ENCODE data around the gene ASIC4. TPM values are rescaled to one million over a fixed set of nuclear protein-coding genes. Genes with fewer than 3 reads are reported as not detected.

ASIC4 gene
- total and polyA plus RNA-seq, 2 of the 13 experiments (the other 11 are each of a cell fraction or from before 2014, with no cell fraction given) = 0.03 TPM; not detected in 1

- TF ChIP-seq ZNF772 (CRISPR knock-in tag; IDR thresholded peaks at IDR 0.05) (peak; percentile 52), ZNF414 (CRISPR knock-in tag; IDR thresholded peaks at IDR 0.05) (0 out of 2 replicates have a peak, but pooled peaks have one; percentile 22), TSC22D2 (CRISPR knock-in tag; IDR thresholded peaks at IDR 0.05; ENCODE audit: borderline replicate concordance) (0 out of 2 replicates have a peak, but pooled peaks have one; percentile 60), NFIB (CRISPR knock-in tag; IDR thresholded peaks at IDR 0.05; ENCODE audit: borderline replicate concordance) (no peak), BCL3 (CRISPR knock-in tag; IDR thresholded peaks at IDR 0.05) (no peak), STAG1 (CRISPR knock-in tag; IDR thresholded peaks at IDR 0.05) (no peak), REPIN1 (CRISPR knock-in tag; IDR thresholded peaks at IDR 0.05; ENCODE audit: borderline replicate concordance, low read depth) (no peak), ZNF350 (CRISPR knock-in tag; IDR thresholded peaks at IDR 0.05; ENCODE audit: borderline replicate concordance, low read depth) (peak; percentile 33; the same call in 1 of the 2 replicates), ZNF83 (CRISPR knock-in tag; IDR thresholded peaks at IDR 0.05; ENCODE audit: borderline replicate concordance) (no peak), ZNF367 (CRISPR knock-in tag; IDR thresholded peaks at IDR 0.05; ENCODE audit: borderline replicate concordance) (no peak), SETDB1 (CRISPR knock-in tag; IDR thresholded peaks at IDR 0.05; ENCODE audit: borderline replicate concordance) (no peak), MTERF4 (CRISPR knock-in tag; IDR thresholded peaks at IDR 0.05) (no peak), ERF (CRISPR knock-in tag; IDR thresholded peaks at IDR 0.05) (peak; percentile 79), CEBPZ (IDR thresholded peaks at IDR 0.05; ENCODE audit: low read length) (no peak), NFATC3 (CRISPR knock-in tag; IDR thresholded peaks at IDR 0.05) (no peak), SIN3B (IDR thresholded peaks at IDR 0.05; ENCODE audit: low read length) (no peak)
- TF ChIP-seq, protein P1, sequence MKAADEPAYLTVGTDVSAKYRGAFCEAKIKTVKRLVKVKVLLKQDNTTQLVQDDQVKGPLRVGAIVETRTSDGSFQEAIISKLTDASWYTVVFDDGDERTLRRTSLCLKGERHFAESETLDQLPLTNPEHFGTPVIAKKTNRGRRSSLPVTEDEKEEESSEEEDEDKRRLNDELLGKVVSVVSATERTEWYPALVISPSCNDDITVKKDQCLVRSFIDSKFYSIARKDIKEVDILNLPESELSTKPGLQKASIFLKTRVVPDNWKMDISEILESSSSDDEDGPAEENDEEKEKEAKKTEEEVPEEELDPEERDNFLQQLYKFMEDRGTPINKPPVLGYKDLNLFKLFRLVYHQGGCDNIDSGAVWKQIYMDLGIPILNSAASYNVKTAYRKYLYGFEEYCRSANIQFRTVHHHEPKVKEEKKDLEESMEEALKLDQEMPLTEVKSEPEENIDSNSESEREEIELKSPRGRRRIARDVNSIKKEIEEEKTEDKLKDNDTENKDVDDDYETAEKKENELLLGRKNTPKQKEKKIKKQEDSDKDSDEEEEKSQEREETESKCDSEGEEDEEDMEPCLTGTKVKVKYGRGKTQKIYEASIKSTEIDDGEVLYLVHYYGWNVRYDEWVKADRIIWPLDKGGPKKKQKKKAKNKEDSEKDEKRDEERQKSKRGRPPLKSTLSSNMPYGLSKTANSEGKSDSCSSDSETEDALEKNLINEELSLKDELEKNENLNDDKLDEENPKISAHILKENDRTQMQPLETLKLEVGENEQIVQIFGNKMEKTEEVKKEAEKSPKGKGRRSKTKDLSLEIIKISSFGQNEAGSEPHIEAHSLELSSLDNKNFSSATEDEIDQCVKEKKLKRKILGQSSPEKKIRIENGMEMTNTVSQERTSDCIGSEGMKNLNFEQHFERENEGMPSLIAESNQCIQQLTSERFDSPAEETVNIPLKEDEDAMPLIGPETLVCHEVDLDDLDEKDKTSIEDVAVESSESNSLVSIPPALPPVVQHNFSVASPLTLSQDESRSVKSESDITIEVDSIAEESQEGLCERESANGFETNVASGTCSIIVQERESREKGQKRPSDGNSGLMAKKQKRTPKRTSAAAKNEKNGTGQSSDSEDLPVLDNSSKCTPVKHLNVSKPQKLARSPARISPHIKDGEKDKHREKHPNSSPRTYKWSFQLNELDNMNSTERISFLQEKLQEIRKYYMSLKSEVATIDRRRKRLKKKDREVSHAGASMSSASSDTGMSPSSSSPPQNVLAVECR (CRISPR knock-in tag; IDR thresholded peaks at IDR 0.05; ENCODE audit: borderline replicate concordance) = peak; percentile 59; the same call in 1 of the 2 replicates
- TF ChIP-seq, protein P2, sequence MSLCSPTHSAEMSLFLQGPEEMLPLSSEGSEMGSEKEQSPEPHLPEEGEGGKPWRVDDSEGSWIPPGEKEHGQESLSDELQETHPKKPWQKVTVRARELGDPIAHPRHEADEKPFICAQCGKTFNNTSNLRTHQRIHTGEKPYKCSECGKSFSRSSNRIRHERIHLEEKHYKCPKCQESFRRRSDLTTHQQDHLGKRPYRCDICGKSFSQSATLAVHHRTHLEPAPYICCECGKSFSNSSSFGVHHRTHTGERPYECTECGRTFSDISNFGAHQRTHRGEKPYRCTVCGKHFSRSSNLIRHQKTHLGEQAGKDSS (CRISPR knock-in tag; IDR thresholded peaks at IDR 0.05; ENCODE audit: borderline replicate concordance, low read depth) = peak; percentile 59; the same call in 1 of the 2 replicates
These were observed 31.7 kb downstream of the ASIC4 start (continued) for GRCh38 chr2:219545943-219546352.

All from HepG2 (cell line).